Measurements from ENCODE around the gene PCDH15.

Gene PCDH15

DNA sequence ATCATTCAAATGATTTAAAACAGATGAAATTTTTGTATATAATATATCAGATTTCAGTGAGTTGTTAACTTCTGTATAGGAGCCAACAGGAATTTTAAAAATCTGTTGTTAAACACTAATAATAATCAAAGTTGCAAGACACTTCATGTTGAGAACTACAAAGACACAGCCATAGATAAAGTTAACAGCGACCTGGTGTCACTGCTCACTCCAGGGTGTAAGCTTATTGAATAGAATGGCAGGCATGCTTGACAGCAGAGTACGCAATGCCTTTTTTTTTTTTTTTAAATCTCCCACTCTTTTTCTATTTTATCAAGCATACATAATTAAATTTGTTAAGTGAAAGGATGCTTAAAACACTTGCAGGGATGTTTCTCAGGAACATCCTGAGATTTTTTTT lies 32.0 kb downstream of the PCDH15 start:
- Mint-ChIP-seq H3K4me3 (no peak overlapping the region), H3K9me3 (peaks cover 1% of the 10 kb centered on the region), H3K27me3 (no peaks in the 10 kb centered on the region), H3K4me1 (no peaks in the 10 kb centered on the region), H3K36me3 (no peaks in the 10 kb centered on the region), H3K27ac (no peak overlapping the region)
- no peak for ATAC-seq (ENCODE audit: low read depth)
- no peak for DNase-seq (ENCODE audit: low spot score in 2 of 2)

DNA sequence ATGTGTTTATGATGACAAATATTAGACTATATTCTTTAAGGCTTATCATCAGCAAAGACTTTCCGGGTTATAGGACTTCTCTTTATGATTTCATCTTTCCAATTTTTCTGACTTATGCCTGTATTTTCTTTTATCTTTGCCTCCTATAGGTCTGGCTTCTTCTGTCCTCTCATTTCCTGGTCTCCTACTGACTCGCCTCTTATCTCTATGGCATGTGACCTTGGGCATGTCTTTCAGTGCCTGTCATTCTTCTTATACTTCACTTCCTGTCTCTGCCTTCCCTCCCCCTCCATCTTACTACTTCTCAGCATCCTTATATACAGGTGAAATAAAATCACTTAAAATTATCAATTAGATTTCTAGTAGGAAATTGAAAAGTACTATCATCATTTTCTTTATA lies 42.2 kb downstream of the PCDH15 start:
- H3K4me3 Mint-ChIP-seq: no peak overlapping the region
- H3K36me3 Mint-ChIP-seq: no peaks in the 10 kb centered on the region
- no peaks in the 10 kb centered on the region for H3K4me1 Mint-ChIP-seq
- H3K9me3 Mint-ChIP-seq: peaks cover 2% of the 10 kb centered on the region
- no peaks in the 10 kb centered on the region for H3K27me3 Mint-ChIP-seq
- no peak for DNase-seq (ENCODE audit: low spot score in 2 of 2)
- H3K27ac Mint-ChIP-seq: no peak overlapping the region
- ATAC-seq (ENCODE audit: low read depth): no peak

DNA sequence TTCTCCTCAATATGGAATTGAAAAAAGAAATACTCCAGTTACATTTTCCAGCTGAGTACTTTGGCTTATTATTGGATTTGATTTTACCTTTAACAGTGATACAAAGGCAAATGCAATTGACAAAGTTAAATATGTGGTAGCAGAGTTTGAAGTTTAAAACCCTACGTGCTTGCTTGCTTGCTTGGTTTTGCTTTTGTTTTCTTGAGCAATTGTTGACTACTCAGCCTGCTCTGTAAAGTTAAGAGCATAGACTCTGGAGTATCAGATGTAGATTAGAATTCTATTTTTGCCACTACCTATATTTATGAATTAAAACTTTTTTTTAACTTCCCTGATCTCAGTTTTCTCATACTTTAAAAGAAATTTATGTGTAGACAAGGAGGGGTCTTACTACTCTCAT lies 51.4 kb downstream of the PCDH15 start:
- no peak for ATAC-seq (ENCODE audit: low read depth)
- Mint-ChIP-seq H3K9me3 (peaks cover 5% of the 10 kb centered on the region), H3K27me3 (no peaks in the 10 kb centered on the region), H3K27ac (no peak overlapping the region), H3K4me1 (no peaks in the 10 kb centered on the region), H3K36me3 (no peaks in the 10 kb centered on the region), H3K4me3 (no peak overlapping the region)
- DNase-seq (ENCODE audit: low spot score in 2 of 2): no peak

DNA sequence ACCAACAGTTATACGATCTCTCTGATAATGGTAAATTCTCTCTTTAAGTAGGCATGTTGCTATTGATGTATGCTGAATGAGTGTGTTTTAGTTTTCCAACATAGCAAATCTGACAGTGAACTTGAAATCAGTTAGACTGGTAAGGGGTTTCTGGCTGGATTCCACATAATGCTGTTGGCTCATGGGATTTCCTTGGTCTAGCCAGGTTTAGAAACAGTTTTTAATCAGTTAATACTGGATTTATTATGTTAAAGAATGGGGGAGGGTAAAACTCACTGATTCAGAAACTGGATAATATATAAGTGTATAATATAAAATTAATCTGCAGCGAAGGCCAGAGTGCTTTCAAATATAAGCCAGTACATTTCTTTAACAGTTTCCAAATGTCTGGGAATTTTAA lies 55.6 kb downstream of the PCDH15 start:
- no peaks in the 10 kb centered on the region for H3K36me3 Mint-ChIP-seq
- no peak overlapping the region for H3K27ac Mint-ChIP-seq
- DNase-seq (ENCODE audit: low spot score in 2 of 2): no peak
- H3K4me1 Mint-ChIP-seq: no peaks in the 10 kb centered on the region
- ATAC-seq (ENCODE audit: low read depth): no peak
- H3K27me3 Mint-ChIP-seq: no peaks in the 10 kb centered on the region
- H3K4me3 Mint-ChIP-seq: no peak overlapping the region
- H3K9me3 Mint-ChIP-seq: peaks cover 7% of the 10 kb centered on the region

DNA sequence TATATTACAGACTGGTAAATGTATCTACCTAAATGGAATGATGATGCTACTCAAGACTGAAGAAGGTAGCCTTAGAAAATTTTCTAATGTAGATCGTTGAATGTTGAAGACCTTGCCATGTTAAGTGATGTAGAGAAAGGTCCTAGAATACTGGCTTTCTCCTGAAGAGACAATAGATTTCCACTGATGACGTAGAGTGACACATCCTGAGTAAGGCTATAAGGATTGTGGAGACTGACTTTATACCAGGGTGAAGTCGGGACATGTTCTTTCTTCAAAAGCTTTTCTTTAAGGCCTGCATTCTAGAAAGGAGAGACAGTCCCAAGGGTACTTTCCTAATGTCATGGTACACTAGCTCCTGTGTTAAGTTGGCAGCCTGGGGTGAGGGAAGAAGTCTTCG lies 58.6 kb downstream of the PCDH15 start:
- Mint-ChIP-seq H3K27me3 (no peaks in the 10 kb centered on the region), H3K36me3 (no peaks in the 10 kb centered on the region), H3K4me1 (no peaks in the 10 kb centered on the region), H3K27ac (no peak overlapping the region), H3K4me3 (no peak overlapping the region), H3K9me3 (peaks cover 9% of the 10 kb centered on the region)
- ATAC-seq (ENCODE audit: low read depth) (no peak), DNase-seq (ENCODE audit: low spot score in 2 of 2) (no peak)

DNA sequence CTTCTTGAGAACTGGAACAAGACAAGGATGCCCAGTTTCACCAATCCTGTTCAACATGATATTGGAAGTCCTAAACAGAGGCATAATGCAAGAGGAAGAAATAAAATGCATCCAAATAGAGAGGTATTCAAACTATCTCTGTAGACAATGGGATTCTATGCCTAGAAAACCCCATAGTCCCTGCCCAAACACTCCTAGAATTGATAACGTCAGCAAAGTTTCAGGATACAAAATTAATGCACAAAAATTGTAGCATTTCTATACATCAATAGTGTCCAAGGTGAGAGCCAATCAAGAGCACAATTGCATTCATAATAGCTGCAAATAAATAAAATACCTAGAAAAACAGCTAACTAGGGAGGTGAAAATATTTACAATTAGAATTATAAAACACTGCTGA lies 72.5 kb downstream of the PCDH15 start:
- ATAC-seq (ENCODE audit: low read depth): no peak
- H3K27me3 Mint-ChIP-seq: no peaks in the 10 kb centered on the region
- no peak for DNase-seq (ENCODE audit: low spot score in 2 of 2)
- peaks cover 2% of the 10 kb centered on the region for H3K9me3 Mint-ChIP-seq
- no peaks in the 10 kb centered on the region for H3K36me3 Mint-ChIP-seq
- no peak overlapping the region for H3K27ac Mint-ChIP-seq
- no peak overlapping the region for H3K4me3 Mint-ChIP-seq
- no peaks in the 10 kb centered on the region for H3K4me1 Mint-ChIP-seq

DNA sequence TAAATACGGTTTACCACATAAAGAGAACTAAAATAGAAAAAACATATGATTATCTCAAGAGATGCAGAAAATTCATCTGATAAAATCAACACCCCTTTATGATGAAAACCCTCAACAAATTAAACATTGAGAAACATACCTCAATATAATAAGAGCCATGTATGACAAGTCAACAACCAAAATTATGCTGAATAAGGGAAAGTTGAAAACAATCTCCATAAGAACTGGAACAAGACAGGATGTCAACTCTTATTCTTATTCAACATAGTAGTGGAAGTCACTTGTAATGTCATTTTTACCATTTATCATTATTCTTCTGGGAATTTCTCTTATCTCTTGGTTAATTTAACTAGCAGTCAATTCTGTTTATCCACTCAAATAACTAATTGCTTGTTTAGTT lies 79.0 kb downstream of the PCDH15 start:
- ATAC-seq (ENCODE audit: low read depth) (no peak), DNase-seq (ENCODE audit: low spot score in 2 of 2) (no peak)
- Mint-ChIP-seq H3K4me3 (no peak overlapping the region), H3K36me3 (no peaks in the 10 kb centered on the region), H3K9me3 (peaks cover 4% of the 10 kb centered on the region), H3K4me1 (no peaks in the 10 kb centered on the region), H3K27me3 (no peaks in the 10 kb centered on the region), H3K27ac (no peak overlapping the region)

DNA sequence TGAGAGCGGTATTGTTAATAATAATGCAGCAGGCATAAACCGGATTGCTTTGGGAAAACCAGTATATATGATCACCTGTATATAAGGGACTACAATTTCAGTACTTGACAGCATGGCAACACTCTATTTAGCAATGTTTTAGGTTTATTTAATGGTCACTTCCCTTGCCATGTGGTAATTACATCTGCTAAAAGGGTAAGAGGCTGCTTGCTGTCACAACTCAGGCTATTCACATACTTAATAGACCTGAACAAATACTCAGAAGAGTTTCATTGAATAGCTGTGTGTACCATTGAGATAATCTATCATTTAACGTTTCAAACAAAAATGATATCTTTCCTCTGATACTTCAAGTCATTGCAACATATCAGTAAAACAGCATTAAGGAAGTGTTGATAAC lies 90.1 kb downstream of the PCDH15 start:
- DNase-seq (ENCODE audit: low spot score in 2 of 2) (no peak), ATAC-seq (ENCODE audit: low read depth) (no peak)
- H3K27me3 Mint-ChIP-seq: no peaks in the 10 kb centered on the region
- no peak overlapping the region for H3K27ac Mint-ChIP-seq
- H3K36me3 Mint-ChIP-seq: no peaks in the 10 kb centered on the region
- no peaks in the 10 kb centered on the region for H3K9me3 Mint-ChIP-seq
- H3K4me3 Mint-ChIP-seq: no peak overlapping the region
- H3K4me1 Mint-ChIP-seq: no peaks in the 10 kb centered on the region

DNA sequence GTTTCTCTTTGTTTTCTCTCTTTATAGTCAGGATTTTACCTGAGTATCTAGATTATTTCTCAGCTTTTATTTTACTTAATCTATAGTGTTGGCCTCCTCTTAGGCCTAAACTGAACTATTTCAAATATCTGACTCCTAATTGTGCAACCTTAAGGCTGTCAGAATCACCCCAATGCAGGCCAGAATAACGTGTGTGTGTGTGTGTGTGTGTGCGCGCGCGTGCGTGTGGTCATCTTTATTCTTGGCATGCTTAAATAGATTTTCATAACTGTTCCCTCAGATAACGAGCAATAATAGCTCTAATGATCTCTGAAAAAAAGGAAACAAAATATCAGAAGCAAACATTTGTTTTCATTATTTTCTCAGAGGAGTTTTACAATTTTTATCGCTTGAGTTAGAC lies 92.4 kb downstream of the PCDH15 start:
- ATAC-seq (ENCODE audit: low read depth) (no peak), DNase-seq (ENCODE audit: low spot score in 2 of 2) (no peak)
- Mint-ChIP-seq H3K36me3 (no peaks in the 10 kb centered on the region), H3K27ac (no peak overlapping the region), H3K4me1 (no peaks in the 10 kb centered on the region), H3K4me3 (no peak overlapping the region), H3K27me3 (no peaks in the 10 kb centered on the region), H3K9me3 (no peaks in the 10 kb centered on the region)

DNA sequence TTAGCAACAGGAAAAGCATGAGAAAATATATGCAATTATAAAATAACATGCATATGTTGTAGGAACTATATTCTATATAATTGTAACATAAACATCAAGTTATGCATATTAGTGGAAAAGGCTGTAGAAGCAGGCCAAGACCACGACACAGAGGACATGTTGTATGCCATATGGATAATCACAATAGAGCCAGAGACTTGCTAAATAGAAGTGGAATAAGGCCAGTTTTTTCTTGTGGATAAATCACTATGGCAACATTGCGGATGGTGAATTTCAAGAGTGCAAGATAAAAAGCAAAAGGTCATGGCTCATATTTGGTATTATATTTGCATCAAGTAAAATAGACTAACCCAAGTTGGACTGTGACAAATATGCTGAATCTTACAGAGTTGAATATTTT lies 93.0 kb downstream of the PCDH15 start:
- Mint-ChIP-seq H3K27me3 (no peaks in the 10 kb centered on the region), H3K36me3 (no peaks in the 10 kb centered on the region), H3K4me1 (no peaks in the 10 kb centered on the region)

DNA sequence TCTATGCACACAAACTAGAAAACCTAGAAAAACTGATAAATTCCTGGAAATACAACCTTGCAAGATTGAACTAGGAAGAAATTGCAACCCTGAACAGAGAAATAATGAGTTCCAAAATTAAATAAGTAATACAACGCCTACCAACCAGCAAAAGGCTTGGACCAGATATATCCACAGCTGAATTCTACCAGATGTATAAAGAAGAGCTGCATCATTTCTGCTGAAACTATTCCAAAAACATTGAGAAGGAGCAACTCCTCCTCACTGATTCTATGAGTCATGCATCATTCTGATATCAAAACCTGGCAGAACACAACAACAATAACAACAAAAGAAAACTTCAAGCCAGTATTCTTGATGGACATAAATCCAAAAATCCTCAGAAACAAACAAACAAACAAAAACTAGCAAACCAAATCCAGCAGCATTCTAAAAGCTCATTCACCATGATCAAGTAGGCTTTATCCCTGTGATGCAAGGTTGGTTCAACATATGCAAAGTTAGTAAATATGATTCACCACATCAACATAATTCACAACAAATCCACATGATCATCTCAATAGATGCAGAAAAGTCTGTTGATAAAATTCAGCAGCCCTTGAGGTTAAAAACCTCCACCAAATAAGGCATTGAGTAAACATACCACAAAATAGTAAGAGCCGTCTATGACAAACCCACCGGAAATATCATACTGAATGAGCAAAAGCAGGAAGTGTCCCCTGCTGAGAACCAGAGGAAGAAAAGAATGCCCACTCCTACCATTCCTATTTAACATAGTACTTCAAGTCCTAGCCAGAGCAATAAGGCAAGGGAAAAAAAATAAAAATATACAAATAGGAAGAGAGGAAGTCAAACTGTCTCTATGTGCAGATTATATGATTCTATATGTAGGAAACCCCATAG lies 98.2 kb downstream of the PCDH15 start:
- Mint-ChIP-seq H3K27me3 (no peaks in the 10 kb centered on the region), H3K4me1 (no peaks in the 10 kb centered on the region), H3K36me3 (no peaks in the 10 kb centered on the region), H3K27ac (no peak overlapping the region), H3K9me3 (no peaks in the 10 kb centered on the region), H3K4me3 (no peak overlapping the region)
- ATAC-seq (ENCODE audit: low read depth) (no peak), DNase-seq (ENCODE audit: low spot score in 2 of 2) (no peak)

More for the DNA sequence above, 93.0 kb downstream of the PCDH15 start:
- no peak for DNase-seq (ENCODE audit: low spot score in 2 of 2)
- Mint-ChIP-seq H3K4me3 (no peak overlapping the region), H3K9me3 (no peaks in the 10 kb centered on the region), H3K27ac (no peak overlapping the region)
- ATAC-seq (ENCODE audit: low read depth): no peak

DNA sequence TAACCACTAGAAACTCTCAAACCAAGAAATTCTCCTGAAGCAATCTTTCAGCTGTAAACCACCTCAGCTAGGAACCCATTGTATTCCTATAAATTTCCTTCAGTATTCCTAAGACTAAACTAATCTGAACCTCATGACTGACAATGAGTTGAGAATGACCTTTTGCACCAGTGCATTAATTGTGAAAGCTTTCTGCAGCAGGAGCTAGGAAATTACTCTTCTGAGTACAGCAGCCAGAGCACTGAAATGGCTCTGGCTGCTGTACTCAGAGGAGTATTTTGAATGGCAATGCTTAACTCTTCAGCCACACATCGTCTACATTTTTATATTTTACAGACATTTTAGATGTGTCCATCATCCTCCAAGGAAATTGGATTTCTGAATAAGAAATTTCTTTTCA lies 109.7 kb downstream of the PCDH15 start:
- H3K27ac Mint-ChIP-seq: no peak overlapping the region
- no peaks in the 10 kb centered on the region for H3K4me1 Mint-ChIP-seq

DNA sequence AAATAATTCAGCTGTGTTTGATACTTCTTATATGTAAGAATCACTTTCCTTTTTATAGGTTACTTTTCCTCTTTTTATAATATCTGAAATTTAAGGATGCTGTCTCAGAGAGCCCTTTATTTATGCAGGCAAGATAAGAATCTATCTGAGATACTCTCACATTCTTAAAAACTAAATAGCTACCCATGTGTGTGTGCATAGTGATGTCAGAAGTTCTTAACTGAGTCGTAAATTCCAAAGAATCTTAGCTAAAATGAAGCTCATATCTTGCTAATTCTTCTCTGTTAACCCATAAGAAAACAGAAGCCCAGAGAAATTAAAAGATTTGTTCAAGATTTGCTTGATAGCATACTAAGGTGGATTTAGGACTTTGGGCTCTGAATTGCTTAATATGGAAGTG lies 118.5 kb downstream of the PCDH15 start:
- Mint-ChIP-seq H3K36me3 (no peaks in the 10 kb centered on the region), H3K9me3 (peaks cover 7% of the 10 kb centered on the region), H3K27me3 (no peaks in the 10 kb centered on the region), H3K4me1 (no peaks in the 10 kb centered on the region), H3K27ac (no peak overlapping the region), H3K4me3 (no peak overlapping the region)
- ATAC-seq (ENCODE audit: low read depth): no peak
- DNase-seq (ENCODE audit: low spot score in 2 of 2): no peak

More for the DNA sequence above, 109.7 kb downstream of the PCDH15 start:
- Mint-ChIP-seq H3K4me3 (no peak overlapping the region), H3K27me3 (no peaks in the 10 kb centered on the region), H3K36me3 (no peaks in the 10 kb centered on the region), H3K9me3 (peaks cover 6% of the 10 kb centered on the region)
- DNase-seq (ENCODE audit: low spot score in 2 of 2): no peak
- ATAC-seq (ENCODE audit: low read depth): no peak

DNA sequence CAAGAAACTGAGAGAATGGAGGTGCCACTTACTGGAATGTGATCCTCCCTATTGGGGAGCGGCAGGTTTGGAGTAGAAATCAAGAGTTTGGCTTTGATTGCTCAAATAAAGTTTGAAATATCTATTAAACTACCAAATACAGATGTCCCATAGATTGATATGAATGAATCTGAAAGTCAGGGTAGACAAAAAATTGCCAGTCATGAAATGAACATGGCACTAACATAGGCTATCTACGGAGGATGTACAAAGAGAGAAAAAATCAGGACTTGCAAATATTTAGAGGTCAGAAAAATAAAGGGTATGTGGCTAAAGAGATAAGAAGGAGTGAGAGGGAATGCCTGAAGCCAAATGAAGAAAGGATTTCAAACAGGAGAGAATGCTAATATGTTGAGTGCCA lies 119.9 kb downstream of the PCDH15 start:
- no peak overlapping the region for H3K4me3 Mint-ChIP-seq
- H3K4me1 Mint-ChIP-seq: no peaks in the 10 kb centered on the region
- no peaks in the 10 kb centered on the region for H3K27me3 Mint-ChIP-seq
- H3K9me3 Mint-ChIP-seq: peaks cover 4% of the 10 kb centered on the region
- no peak overlapping the region for H3K27ac Mint-ChIP-seq
- no peak for DNase-seq (ENCODE audit: low spot score in 2 of 2)
- ATAC-seq (ENCODE audit: low read depth): no peak
- H3K36me3 Mint-ChIP-seq: no peaks in the 10 kb centered on the region

DNA sequence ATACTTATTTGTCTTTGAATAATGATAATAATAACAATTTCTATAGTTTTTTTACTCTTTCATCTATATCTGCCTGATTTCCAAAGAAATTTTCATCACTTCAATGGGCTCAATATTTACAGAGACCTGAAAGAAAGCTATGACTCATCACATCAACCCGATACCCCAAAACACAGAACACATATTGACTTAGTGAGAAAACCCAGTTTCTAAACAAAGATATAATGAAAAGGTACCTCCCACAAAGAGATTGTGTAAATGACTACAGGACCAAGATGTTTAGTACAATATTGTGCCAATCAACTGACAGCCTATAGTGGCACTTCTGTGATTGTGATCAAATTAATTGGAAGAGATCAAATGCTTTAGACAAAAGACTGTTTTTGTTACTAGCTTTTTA lies 133.9 kb downstream of the PCDH15 start:
- Mint-ChIP-seq H3K4me1 (no peaks in the 10 kb centered on the region), H3K27me3 (no peaks in the 10 kb centered on the region), H3K9me3 (peaks cover 1% of the 10 kb centered on the region), H3K36me3 (no peaks in the 10 kb centered on the region), H3K4me3 (no peak overlapping the region), H3K27ac (no peak overlapping the region)
- ATAC-seq (ENCODE audit: low read depth): no peak
- DNase-seq (ENCODE audit: low spot score in 2 of 2): no peak

All from memory B cell (primary cell).